Measurements from ENCODE around the gene DDA1. TPM values are rescaled to one million over a fixed set of nuclear protein-coding genes. Genes with fewer than 3 reads are reported as not detected.
"Not testable (repeated sequence)": the region's sequence is repeated elsewhere in the genome, so short reads cannot be mapped to it uniquely, and the experiment has no call there.

Gene DDA1
- total RNA-seq = 37.9 TPM

DNA sequence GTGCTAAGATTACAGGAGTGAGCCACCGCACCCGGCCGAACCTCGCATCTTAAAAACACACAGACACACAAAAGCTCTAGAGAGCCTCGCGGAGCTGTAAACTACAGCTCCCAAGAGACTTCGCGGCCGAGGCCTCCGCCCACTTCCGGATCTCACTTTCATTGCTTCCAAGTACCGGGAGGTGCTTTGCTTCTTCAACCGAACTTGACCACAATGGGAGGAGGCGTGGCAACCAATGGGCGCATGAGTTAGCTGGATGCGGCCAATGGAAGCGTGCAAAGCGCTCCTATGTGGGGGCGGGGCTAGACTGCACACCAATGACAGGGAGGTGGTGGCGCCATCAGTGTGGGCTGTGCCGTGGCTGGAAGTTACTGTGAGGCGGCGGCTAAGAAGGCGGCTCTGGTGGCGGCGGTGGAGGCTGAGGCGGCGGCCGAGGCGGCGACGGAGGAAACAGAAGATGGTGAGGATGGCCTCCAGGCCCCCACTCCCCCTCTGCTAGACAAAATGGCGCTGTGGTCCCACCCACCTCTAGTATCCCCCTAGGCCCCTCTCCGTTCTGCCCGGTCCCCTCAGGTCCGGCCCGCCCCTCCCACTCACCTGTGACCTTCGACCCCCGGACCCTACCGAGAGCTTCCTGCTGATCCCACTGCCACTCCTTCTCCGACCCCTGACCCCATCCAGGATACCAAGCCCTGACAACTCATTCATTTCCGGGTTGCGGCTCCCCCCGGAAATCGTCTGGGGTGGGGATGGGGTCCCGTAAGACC, at the start of gene DDA1:
Gene DDA1, plus strand, starts transcription at position 366 of the 767 bp plus-strand sequence. Its CDS starts 92 bp downstream, at position 458.
- peak; percentile 100 for DNase-seq (ENCODE audit: low spot score)

DNA sequence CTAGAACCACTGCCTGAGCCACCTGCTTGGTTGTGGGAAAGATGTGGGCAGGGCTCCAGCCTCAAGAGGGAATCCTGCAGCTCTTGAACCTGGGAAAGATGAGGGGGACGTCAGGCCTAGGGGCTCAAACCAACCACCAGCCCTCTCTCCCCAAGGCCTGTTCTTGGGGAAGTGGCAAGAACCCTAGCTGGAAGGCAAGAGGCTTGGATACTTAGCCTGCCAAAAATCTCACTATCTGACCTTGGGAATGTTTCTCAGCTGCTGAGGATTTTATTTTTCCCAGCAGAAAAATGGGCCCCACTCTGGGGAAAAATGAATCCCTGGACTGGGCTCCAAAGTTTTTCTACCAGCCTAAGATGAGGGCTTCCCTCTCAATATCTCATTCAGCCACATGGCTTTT, 49.4 kb upstream of the DDA1 start:
- DNase-seq (ENCODE audit: low spot score) = no peak

DNA sequence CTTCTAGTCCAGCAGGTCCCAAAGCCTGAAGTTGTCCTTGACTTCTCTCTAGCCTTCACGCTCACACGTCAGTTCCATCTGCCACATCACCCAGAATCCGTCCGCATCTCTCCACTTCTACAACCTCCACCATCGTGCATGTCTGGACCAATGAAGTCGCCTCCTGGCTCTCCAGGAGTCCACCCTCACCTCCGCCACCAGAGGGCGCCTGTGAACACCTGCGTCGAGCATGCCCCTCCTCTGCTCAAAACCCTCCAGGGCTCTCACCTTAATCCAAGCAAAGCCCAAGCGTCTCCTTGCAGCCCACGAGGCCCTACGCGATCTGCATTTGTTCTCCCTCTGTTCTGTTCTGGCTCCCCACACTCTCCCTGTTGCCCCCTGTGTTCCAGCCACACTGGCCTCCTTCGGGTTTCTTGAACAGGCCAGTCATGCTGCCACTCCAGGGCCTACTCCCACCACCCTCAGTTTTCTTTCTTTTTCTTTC, 48.5 kb upstream of the DDA1 start:
- DNase-seq (ENCODE audit: low spot score) = peak; percentile 82

DNA sequence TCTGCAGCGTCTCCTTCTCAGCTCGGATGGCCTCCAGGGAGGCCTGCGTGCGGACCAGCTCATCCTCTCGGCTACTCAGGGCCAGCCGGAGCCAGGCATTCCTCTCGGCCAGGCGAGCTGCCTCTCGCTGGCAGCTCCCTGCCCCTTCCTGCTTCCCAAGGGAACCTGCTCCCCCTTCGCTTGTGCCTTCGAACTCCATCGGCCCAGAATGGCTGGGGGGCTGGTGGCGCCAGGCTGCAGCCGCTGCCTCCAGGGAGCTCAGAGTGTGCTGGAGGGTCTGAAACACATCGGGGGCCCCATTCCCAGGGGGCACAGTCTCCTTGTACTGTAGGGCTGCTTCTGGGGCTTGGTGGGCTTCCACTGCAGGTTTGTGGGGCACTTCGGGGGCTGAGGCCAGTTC, 46.8 kb upstream of the DDA1 start:
- no peak for DNase-seq (ENCODE audit: low spot score)

DNA sequence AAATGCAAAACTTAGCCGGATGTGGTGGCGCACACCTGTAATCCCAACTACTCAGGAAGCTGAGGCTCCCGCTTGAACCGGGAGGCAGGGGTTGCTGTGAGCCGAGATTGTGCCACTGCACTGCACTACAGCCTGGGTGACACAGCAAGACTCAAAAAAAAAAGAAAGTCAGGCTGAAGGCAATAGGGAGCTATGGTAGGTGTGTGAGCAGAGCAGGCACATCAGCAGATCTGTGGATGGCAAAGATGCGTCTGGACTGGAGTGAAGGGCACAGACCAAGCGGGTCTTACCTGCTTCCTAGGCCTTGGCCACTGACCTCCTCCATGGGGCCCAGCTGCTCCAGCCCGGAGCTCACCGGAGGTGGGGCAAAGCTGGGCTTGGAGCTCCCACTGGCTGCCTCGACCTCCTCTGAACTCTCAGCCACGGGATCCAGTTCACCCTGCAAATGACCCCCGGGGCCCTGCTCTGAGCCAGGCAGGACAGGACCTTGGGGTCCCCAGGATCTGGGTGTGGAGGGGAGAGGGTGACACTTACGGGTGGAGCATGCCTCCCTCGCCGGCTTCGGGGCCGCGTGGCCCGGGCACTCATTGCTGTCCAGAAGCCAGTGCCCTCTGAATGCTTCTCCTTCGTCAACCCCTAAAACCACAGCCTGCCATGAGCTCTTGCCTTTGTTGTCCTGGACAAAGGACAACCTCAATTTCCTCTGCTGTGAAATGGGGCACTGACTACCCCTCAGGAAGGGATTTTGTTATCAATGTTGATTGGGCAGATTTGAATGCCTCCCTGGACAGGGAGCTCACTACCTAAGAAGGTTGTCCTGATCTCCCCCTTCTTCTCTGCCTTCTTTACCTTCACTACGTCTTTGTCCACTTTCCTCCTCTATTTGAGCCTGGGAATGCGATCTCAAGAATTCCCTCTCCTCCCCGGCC, 45.4 kb upstream of the DDA1 start:
- DNase-seq (ENCODE audit: low spot score) = no peak

DNA sequence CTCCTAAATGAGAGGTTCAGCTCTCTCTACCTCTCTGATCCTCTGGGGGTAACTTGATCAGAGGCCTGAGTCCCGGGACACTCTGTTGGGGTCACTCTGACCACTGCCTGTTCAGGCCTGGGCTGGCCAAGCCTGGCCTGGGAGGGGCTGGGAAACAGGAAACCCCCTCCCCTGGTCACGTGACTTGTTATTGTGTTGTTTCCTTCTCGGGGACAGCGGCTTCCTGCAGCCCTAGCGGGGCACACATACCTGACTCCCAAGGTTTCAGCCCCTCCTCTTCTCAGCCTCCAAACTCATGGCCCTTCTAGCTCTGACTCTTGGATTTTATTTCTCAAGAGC, 44.8 kb upstream of the DDA1 start, which contains the start of gene USHBP1:
Gene USHBP1, minus strand, starts transcription at position 105 of the 339 bp plus-strand sequence. CDS start 446 bp downstream, outside the sequence.
- DNase-seq (ENCODE audit: low spot score) = peak; percentile 26

DNA sequence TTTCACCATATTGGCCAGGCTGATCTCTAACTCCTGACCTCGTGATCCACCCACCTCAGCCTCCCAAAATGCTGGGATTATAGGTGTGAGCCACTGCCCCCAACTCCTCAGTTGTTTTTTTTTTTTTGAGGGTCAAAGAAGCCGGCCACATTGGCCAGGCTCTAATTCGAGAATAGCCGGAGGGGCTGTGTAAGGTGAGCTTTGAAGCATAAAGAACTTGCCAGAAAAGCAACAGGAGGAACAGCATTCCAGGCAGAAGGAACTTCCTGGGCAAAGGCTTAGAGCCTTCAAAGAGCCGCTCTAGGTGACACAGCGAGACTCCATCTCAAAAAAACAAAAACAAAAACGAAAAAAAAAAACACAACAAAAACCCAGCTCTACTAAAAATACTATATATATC, 43.3 kb upstream of the DDA1 start:
- no peak for DNase-seq (ENCODE audit: low spot score)

DNA sequence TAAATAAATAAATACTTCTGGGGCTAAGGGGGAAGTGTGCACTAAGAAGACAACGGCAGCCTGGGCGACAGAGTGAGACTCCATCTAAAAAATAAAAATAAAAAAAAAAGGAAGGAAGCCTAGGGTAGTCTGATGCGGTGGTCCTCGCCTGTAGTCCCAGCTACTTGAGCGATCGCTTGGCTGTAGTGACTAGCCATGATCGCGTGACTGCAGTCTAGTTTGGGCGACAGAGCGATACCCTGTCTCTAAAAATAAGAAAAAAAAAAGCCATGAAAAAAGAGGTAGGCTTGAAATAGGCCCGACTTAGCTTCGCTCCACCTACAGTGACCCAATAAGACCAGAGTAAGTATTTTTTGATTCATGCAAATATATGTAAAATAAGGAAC, 42.8 kb upstream of the DDA1 start:
- no peak for DNase-seq (ENCODE audit: low spot score)

DNA sequence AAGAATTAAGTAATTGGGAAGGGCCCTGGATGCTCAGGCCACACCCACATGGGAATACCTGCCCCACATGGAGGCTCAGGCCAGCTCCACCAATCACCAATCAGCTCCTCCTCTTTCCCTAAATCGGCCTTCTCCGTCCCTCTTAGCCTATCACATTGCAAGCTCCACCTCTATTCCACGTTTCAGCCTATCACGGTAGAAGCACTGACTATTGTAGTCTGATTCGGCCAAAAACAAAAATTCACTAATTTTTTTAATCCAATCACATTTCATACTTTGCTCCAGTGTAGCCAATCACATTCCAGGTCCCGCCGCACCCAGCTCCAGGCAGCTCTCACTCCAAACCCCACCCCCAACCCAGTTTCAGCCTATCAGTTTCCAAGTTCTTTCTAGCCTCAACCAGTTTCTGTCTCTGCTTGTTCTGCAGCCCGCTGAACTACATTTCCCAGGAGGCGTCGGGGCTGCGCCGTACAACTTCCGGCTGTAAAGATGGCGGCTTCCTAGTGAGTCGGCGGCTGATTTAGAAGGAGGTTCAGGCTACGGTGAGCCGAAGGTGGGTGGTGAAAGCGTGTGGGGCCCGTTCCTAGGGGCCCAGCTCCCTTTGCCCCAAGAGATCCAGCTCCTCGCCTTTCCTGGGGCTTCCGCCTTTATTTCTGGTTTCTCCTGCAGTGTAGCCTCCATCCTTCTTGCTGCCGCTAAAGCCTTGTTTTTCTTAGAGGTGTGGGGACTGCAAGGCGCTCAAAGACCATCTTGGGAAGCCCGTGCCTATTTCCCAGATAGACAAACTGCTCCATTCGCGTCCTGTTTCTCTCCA, 42.2 kb upstream of the DDA1 start, which contains the start of gene BABAM1:
Gene BABAM1, plus strand, starts transcription at position 469 of the 814 bp plus-strand sequence. CDS start 1,364 bp downstream, outside the sequence.
- peak; percentile 99 for DNase-seq (ENCODE audit: low spot score)

DNA sequence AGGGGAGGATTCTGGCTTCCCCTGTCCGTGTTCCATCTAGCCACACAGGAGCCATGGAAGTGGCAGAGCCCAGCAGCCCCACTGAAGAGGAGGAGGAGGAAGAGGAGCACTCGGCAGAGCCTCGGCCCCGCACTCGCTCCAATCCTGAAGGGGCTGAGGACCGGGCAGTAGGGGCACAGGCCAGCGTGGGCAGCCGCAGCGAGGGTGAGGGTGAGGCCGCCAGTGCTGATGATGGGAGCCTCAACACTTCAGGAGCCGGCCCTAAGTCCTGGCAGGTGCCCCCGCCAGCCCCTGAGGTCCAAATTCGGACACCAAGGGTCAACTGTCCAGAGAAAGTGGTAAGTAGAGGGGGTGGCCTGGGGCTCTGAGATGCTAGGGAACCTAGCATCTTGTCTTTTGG, 40.6 kb upstream of the DDA1 start:
- DNase-seq (ENCODE audit: low spot score) = no peak

DNA sequence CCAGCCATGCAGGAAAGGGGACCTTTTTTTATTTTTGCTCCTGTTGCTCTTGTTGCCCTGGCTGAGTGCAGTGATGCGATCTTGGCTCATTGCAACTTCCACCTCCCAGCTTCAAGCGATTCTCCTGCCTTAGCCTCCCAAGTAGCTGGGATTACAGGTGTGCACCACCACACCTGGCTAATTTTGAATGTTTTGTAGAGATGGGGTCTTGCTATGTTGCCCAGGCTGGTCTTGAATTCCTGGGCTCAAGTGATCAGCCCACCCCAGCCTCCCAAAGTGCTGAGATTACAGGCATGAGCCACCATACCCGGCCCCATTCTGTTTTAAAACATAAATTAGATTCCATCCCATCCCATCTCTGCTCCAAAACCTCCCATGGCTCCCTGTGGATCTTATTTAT, 34.5 kb upstream of the DDA1 start:
- DNase-seq (ENCODE audit: low spot score) = not testable (repeated sequence)

DNA sequence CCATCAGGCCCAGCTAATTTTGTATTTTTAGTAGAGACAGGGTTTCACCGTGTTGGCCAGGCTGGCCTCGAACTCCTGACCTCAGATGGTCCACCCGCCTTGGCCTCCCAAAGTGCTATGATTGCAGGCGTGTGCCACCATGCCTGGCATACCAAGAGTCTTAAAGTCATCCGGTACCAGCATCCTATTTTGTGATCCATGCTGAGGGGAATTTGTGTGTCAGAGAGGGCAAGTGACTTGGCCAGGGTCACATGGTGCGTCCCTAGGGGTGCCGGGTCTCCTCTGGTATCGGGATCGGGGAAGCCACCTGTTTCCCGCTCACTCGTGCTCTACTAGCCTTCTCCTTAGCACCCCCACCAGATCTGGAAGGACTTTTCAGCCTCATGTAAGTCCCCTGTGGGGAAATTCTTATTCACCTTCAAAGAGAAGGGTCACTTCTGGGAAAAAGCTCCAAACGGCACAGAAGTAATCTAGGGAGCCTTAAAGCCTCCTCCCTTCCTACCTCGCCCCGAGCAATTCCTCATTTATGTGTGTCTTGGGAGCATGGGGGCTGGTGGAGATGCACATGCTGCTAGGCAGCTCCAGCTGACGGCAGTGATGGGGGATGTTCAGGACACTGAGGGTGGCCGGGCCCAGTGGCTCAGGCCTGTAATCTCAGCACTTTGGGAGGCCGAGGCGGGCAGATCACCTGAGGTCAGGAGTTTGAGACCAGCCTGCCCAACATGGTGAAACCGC, 33.8 kb upstream of the DDA1 start:
- DNase-seq (ENCODE audit: low spot score) = no peak

DNA sequence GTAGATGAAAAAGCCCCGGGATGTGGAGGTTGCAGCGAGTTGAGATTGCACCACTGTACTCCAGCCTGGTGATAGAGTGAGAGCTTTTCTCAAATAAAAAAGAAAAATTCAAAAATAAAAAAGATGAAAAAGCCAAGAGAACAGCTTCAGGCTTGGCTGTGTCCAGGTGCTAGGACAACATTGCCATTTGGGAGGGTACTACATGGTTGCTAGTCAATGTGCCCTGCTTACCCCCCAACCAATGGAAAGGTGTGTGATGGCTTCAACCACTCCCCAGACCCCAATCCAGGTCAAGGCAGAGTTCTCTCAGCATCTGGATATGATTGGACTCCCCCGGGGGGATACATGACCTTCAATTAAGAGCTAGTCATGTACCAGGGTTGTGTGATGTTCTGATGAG, 29.9 kb upstream of the DDA1 start:
- no peak for DNase-seq (ENCODE audit: low spot score)

DNA sequence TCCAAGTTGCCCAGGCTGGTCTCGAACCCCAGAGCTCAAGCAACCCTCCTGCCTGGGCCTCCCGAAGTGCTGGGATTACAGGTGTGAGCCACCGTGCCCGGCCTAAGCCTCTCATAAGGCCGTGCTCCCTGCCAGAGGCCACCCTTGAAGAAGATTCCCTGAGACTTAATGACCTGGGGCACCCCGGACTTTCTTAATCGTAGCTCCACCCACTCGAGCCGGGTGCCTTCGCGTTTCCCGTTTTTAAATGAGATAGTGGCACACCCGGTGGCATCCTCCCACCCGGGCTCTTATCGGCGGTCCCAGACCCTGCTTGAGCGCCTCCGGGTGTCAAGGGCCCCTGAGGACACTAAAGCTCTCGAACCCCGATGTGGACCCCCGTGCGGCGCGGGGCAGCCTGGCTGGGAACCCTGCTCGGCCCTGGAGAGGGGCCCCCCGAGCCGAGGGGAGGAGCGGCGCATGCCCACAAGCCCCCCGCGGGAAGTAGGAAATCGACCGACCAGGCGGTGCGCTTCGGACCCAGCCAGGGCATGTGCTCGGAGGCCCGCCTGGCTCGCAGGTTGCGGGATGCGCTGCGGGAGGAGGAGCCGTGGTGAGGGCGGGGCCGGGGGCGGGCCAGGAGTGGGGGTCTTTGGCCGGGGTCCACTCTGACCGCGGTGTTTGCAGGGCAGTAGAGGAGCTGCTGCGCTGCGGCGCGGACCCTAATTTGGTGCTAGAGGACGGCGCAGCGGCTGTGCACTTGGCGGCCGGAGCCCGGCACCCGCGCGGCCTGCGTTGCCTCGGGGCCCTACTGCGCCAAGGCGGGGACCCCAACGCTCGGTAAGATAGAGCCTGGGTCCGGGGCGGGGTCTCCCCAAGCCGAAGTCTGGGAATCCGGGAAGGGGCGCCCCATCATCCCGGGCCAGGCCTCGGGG, 27.7 kb upstream of the DDA1 start, which contains the start of gene ANKLE1:
Gene ANKLE1, plus strand, starts transcription at position 511 of the 914 bp plus-strand sequence. Its CDS starts 20 bp downstream, at position 531.
- no peak for DNase-seq (ENCODE audit: low spot score)

DNA sequence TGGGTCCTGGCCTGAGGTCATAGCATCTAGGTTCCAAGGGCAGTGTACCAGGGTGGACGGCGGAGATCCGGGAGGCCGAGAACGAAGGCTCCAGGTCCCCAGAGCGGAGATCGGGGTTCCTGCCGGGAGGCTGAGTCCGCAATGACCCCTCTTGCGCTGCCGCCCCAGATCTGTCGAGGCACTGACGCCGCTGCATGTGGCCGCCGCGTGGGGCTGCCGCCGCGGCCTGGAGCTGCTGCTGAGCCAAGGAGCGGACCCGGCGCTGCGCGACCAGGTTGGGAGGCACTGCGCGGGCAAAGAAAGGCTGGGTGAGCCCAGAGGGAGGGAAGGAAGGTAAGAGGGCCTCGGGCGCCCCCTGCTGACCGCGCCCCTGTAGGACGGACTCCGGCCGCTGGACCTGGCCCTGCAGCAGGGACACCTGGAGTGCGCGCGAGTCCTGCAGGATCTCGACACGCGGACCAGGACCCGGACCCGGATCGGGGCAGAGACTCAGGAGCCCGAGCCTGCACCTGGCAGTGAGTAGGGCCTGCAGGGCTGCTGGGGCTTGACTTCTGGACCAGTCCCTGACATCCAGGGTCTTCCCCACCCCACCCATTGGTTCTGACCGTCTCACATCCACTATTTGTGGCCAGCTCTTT, 26.8 kb upstream of the DDA1 start:
- peak; percentile 83 for DNase-seq (ENCODE audit: low spot score)

DNA sequence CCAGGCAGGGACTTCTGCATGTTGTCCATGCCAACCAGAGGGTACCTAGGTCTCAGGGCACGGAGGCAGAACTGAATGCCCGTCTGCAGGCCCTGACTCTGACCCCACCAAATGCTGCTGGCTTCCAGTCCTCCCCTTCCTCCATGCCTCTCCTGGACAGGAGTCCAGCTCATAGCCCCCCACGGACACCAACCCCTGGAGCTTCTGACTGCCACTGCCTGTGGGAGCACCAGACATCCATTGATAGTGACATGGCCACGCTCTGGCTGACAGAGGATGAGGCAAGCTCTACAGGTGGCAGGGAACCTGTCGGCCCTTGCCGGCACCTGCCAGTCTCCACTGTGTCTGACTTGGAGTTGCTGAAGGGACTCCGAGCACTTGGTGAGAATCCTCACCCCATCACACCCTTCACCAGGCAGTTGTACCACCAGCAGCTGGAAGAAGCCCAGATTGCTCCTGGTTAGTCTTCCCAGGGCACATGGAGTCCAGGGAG, 25.8 kb upstream of the DDA1 start:
- no peak for DNase-seq (ENCODE audit: low spot score)

DNA sequence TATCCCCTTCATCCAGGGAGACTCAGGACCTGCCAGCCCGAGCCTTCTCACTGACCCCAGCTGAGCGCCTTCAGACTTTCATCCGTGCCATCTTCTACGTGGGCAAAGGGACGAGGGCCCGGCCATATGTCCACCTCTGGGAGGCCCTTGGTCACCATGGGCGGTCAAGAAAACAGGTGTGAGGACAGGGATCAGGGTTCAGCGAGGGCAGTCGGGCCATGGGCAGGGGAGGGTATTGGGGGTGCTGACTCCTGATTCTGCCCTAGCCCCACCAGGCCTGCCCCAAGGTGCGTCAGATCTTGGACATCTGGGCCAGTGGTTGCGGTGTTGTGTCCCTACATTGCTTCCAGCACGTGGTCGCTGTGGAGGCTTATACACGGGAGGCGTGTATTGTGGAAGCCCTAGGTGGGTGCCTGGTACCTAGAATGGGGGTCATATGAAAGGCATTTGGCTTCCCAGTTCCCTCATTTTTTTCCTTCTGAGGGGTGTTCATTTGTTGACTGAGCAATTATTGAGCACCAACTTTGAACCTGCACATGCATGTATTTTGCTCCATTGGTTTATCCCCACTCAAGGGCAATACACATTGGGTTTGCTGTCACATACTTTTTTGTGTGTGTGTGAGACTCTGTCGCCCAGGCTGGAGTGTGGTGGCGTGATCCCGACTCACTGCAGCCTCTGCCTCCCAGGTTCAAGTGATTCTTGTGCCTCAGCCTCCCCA, 23.8 kb upstream of the DDA1 start:
- DNase-seq (ENCODE audit: low spot score) = no peak

DNA sequence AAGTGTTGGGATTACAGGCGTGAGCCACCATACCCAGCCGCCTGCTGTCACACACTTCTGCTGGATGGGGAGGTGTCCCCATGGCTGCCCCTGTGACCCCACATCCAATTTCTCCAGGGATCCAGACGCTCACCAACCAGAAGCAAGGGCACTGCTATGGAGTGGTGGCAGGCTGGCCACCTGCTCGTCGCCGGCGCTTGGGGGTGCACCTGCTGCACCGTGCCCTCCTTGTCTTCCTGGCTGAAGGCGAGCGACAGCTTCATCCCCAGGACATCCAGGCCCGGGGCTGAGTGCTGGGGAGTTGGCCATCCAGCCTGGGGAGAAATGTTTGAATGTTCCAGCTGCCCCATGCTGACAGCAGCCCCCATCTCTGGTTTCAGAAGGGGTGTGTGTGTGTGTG, 23.1 kb upstream of the DDA1 start:
- DNase-seq (ENCODE audit: low spot score) = no peak
